ENCODE results near the gene MDC1. TPM values are rescaled to one million over a fixed set of nuclear protein-coding genes. Genes with fewer than 3 reads are reported as not detected.

Gene MDC1
- total and polyA plus RNA-seq, 2 of the 13 experiments (the other 11 are each of a cell fraction or from before 2014, with no cell fraction given), result 8.4 to 14.0 TPM

- TF ChIP-seq, protein P1, sequence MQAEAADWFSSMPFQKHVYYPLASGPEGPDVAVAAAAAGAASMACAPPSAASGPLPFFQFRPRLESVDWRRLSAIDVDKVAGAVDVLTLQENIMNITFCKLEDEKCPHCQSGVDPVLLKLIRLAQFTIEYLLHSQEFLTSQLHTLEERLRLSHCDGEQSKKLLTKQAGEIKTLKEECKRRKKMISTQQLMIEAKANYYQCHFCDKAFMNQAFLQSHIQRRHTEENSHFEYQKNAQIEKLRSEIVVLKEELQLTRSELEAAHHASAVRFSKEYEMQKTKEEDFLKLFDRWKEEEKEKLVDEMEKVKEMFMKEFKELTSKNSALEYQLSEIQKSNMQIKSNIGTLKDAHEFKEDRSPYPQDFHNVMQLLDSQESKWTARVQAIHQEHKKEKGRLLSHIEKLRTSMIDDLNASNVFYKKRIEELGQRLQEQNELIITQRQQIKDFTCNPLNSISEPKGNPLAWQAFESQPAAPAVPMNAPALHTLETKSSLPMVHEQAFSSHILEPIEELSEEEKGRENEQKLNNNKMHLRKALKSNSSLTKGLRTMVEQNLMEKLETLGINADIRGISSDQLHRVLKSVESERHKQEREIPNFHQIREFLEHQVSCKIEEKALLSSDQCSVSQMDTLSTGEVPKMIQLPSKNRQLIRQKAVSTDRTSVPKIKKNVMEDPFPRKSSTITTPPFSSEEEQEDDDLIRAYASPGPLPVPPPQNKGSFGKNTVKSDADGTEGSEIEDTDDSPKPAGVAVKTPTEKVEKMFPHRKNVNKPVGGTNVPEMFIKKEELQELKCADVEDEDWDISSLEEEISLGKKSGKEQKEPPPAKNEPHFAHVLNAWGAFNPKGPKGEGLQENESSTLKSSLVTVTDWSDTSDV (CRISPR knock-in tag; IDR thresholded peaks at IDR 0.05), result no peak
- TF ChIP-seq RAD21 (CRISPR knock-in tag; IDR thresholded peaks at IDR 0.05), result peak; percentile 95
- TF ChIP-seq ZFY (CRISPR knock-in tag; IDR thresholded peaks at IDR 0.05), result no peak
- peak; percentile 50; the same call in 1 of the 2 replicates for TF ChIP-seq MTA1 (CRISPR knock-in tag; IDR thresholded peaks at IDR 0.05; ENCODE audit: borderline replicate concordance)
- no peak for TF ChIP-seq ZNF451 (CRISPR knock-in tag; IDR thresholded peaks at IDR 0.05)
- 0 out of 2 replicates have a peak, but pooled peaks have one; percentile 42 for TF ChIP-seq ZSCAN25 (CRISPR knock-in tag; IDR thresholded peaks at IDR 0.05)
- 0 out of 2 replicates have a peak, but pooled peaks have one; percentile 17 for TF ChIP-seq ETV5 (CRISPR knock-in tag; IDR thresholded peaks at IDR 0.05; ENCODE audit: borderline replicate concordance)
- TF ChIP-seq KLF13 (CRISPR knock-in tag; IDR thresholded peaks at IDR 0.05), result no peak
- TF ChIP-seq TEF (CRISPR knock-in tag; IDR thresholded peaks at IDR 0.05), result no peak
- TF ChIP-seq CBFB (CRISPR knock-in tag; IDR thresholded peaks at IDR 0.05), result 0 out of 2 replicates have a peak, but pooled peaks have one; percentile 54
- 0 out of 2 replicates have a peak, but pooled peaks have one; percentile 5 for TF ChIP-seq TBX2 (CRISPR knock-in tag; IDR thresholded peaks at IDR 0.05; ENCODE audit: borderline replicate concordance)
- TF ChIP-seq SMC3 (IDR thresholded peaks at IDR 0.05; ENCODE audit: low read length), result peak; percentile 37; the same call in 1 of the 2 replicates
- peak; percentile 36; the same call in 1 of the 2 replicates for TF ChIP-seq ZNF350 (CRISPR knock-in tag; IDR thresholded peaks at IDR 0.05; ENCODE audit: borderline replicate concordance, low read depth)
- TF ChIP-seq SOX5 (CRISPR knock-in tag; IDR thresholded peaks at IDR 0.05; ENCODE audit: borderline replicate concordance), result peak; percentile 41; the same call in 1 of the 2 replicates
- TF ChIP-seq, protein P2, sequence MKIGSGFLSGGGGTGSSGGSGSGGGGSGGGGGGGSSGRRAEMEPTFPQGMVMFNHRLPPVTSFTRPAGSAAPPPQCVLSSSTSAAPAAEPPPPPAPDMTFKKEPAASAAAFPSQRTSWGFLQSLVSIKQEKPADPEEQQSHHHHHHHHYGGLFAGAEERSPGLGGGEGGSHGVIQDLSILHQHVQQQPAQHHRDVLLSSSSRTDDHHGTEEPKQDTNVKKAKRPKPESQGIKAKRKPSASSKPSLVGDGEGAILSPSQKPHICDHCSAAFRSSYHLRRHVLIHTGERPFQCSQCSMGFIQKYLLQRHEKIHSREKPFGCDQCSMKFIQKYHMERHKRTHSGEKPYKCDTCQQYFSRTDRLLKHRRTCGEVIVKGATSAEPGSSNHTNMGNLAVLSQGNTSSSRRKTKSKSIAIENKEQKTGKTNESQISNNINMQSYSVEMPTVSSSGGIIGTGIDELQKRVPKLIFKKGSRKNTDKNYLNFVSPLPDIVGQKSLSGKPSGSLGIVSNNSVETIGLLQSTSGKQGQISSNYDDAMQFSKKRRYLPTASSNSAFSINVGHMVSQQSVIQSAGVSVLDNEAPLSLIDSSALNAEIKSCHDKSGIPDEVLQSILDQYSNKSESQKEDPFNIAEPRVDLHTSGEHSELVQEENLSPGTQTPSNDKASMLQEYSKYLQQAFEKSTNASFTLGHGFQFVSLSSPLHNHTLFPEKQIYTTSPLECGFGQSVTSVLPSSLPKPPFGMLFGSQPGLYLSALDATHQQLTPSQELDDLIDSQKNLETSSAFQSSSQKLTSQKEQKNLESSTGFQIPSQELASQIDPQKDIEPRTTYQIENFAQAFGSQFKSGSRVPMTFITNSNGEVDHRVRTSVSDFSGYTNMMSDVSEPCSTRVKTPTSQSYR (CRISPR knock-in tag; IDR thresholded peaks at IDR 0.05; ENCODE audit: borderline replicate concordance), result peak; percentile 27; the same call in 1 of the 2 replicates
- TF ChIP-seq, protein P3, sequence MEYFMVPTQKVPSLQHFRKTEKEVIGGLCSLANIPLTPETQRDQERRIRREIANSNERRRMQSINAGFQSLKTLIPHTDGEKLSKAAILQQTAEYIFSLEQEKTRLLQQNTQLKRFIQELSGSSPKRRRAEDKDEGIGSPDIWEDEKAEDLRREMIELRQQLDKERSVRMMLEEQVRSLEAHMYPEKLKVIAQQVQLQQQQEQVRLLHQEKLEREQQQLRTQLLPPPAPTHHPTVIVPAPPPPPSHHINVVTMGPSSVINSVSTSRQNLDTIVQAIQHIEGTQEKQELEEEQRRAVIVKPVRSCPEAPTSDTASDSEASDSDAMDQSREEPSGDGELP (IDR thresholded peaks at IDR 0.05; ENCODE audit: borderline replicate concordance, low read depth), result no peak
- peak; percentile 100 for TF ChIP-seq ZBTB38 (CRISPR knock-in tag; IDR thresholded peaks at IDR 0.05)
- TF ChIP-seq, protein P4, sequence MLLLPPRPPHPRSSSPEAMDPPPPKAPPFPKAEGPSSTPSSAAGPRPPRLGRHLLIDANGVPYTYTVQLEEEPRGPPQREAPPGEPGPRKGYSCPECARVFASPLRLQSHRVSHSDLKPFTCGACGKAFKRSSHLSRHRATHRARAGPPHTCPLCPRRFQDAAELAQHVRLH (CRISPR knock-in tag; IDR thresholded peaks at IDR 0.05; ENCODE audit: borderline replicate concordance, low read depth), result no peak
- TF ChIP-seq POLR2G (IDR thresholded peaks at IDR 0.05; ENCODE audit: low read depth, low read length), result no peak
- TF ChIP-seq E2F2 (CRISPR knock-in tag; IDR thresholded peaks at IDR 0.05; ENCODE audit: borderline replicate concordance), result no peak
These were observed 13.7 kb upstream of the MDC1 start (continued) for GRCh38 chr6:30730601-30731435.

Measured in HepG2 (cell line).